Islet precursor cell (in vitro differentiated cells): ENCODE measurements around the gene HEATR5A.
"Not testable (repeated sequence)": the region's sequence is repeated elsewhere in the genome, so short reads cannot be mapped to it uniquely, and the experiment has no call there.

ENCODE experiments used
- DNase-seq: peaks from one replicate; pipeline ENCODE4 v3.0.0-alpha.2; 2018

Gene HEATR5A

GRCh38 chr14:31255918-31256317 is 164.4 kb downstream of the HEATR5A start:
- DNase-seq = not testable (repeated sequence)

GRCh38 chr14:31255286-31255685 is 165.1 kb downstream of the HEATR5A start:
- DNase-seq = no peak

GRCh38 chr14:31253746-31254471 is 166.4 kb downstream of the HEATR5A start:
- no peak for DNase-seq

GRCh38 chr14:31252865-31253264 is 167.5 kb downstream of the HEATR5A start:
- DNase-seq = no peak

GRCh38 chr14:31251028-31251958 is 169.1 kb downstream of the HEATR5A start:
- DNase-seq = no peak

GRCh38 chr14:31244626-31245025 is 175.7 kb downstream of the HEATR5A start:
- no peak for DNase-seq

GRCh38 chr14:31243860-31244259 is 176.5 kb downstream of the HEATR5A start:
- peak; percentile 69 for DNase-seq

- DNase-seq = not testable (repeated sequence)
These were observed 178.0 kb downstream of the HEATR5A start for GRCh38 chr14:31242161-31242940.
